ENCODE measurements around the gene RPGRIP1. TPM values are rescaled to one million over a fixed set of nuclear protein-coding genes. Genes with fewer than 3 reads are reported as not detected.
A peak's percentile ranks its signal among the peaks of the same experiment; 100 is the strongest.

The RPGRIP1 gene
- total and polyA plus RNA-seq, 8 donors: 0.41 to 1.3 (median 0.64) TPM

DNA sequence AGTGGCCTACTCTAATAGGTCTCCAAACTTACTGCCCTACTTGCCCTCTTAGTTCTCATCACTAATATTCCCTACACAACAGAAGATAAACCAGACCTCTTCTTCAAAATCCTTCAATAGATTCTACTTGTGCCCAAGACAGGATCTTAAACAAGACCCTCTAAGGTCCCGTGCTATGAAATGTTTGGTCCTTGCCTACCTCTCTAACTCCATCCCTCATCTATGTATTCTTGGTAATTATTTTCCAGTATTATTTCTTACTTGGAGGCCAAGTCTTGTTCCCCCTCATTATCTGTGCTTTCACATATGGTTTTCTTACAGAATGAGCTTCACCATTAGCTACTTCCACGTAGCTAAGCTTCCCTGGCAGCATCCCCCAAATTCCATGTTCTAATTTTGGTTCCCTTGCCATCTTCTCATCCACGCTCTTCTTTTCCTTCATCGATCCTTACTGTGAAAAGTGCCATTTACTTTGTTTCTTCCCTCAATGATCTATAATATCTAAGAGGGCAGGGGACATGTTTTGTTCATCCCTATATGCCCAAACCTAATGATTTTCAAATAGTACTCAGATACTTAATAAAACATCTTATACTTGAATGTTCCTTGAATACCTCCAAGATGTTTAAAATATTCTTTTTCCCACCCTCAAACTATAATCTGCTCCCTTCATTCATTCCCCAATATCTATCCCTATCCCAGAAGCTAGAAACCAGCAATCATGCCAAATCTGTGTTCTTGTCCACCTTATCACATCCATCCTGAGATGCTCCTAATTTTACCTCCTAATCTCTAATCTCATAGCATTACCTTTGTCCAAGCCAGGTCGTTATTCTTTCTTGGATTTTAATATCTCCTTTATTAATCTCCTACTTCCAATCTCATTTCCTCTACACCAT lies 20.7 kb upstream of the RPGRIP1 start:
- Histone ChIP-seq H3K27me3 (no peaks in the 10 kb centered on the region), H3K27ac (no peak overlapping the region), H3K36me3 (peaks cover 6 to 98% of the 10 kb centered on the region in 2 donors), H3K4me3 (no peak overlapping the region), H3K9me3 (no peaks in the 10 kb centered on the region), H3K4me1 (peaks cover 44 to 98% of the 10 kb centered on the region in 2 donors)
- DNase-seq: no peak
- intact Hi-C loops (cut with DNase I): no loop called here
- ATAC-seq: no peak
- TF ChIP-seq, protein P1, sequence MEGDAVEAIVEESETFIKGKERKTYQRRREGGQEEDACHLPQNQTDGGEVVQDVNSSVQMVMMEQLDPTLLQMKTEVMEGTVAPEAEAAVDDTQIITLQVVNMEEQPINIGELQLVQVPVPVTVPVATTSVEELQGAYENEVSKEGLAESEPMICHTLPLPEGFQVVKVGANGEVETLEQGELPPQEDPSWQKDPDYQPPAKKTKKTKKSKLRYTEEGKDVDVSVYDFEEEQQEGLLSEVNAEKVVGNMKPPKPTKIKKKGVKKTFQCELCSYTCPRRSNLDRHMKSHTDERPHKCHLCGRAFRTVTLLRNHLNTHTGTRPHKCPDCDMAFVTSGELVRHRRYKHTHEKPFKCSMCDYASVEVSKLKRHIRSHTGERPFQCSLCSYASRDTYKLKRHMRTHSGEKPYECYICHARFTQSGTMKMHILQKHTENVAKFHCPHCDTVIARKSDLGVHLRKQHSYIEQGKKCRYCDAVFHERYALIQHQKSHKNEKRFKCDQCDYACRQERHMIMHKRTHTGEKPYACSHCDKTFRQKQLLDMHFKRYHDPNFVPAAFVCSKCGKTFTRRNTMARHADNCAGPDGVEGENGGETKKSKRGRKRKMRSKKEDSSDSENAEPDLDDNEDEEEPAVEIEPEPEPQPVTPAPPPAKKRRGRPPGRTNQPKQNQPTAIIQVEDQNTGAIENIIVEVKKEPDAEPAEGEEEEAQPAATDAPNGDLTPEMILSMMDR (IDR thresholded peaks at IDR 0.05): no peak

DNA sequence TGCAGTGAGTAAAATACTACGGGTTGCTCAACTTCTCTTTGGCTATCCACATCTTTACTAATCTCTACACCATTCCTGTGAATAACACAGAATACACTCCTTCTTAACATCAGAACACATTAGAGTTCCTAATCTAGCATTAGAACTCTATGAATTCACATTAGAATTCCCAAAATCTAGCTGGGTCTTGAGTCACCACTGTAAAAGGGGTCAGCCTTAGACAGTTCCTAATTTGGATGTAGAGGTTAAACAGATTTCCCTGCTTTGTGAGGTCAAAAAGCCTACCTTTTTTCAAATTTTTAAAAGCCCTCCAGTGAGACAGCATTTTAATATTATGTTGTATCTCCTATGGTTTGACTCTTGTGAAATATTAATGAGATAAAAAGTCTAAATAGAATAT lies 18.1 kb upstream of the RPGRIP1 start:
- TF ChIP-seq, protein P1 (IDR thresholded peaks at IDR 0.05): no peak
- no peaks in the 10 kb centered on the region for H3K27me3 ChIP-seq
- no peaks in the 10 kb centered on the region for H3K9me3 ChIP-seq
- ATAC-seq: no peak
- no peak overlapping the region for H3K27ac ChIP-seq
- H3K4me3 ChIP-seq: no peak overlapping the region
- no peak for DNase-seq
- intact Hi-C loops (cut with DNase I): no loop called here
- H3K4me1 ChIP-seq: peaks cover 57 to 99% of the 10 kb centered on the region in 2 donors
- peaks cover 6 to 98% of the 10 kb centered on the region in 2 donors for H3K36me3 ChIP-seq

GRCh38 chr14:21262410-21262809 lies 17.5 kb upstream of the RPGRIP1 start:
- H3K4me1 ChIP-seq: peaks cover 51 to 99% of the 10 kb centered on the region in 2 donors
- no peaks in the 10 kb centered on the region for H3K9me3 ChIP-seq
- H3K4me3 ChIP-seq: no peak overlapping the region
- ATAC-seq (no peak), DNase-seq (no peak)
- no peaks in the 10 kb centered on the region for H3K27me3 ChIP-seq
- TF ChIP-seq, protein P1 (IDR thresholded peaks at IDR 0.05): no peak
- H3K27ac ChIP-seq: no peak overlapping the region
- H3K36me3 ChIP-seq: peaks cover 6 to 93% of the 10 kb centered on the region in 2 donors
- intact Hi-C loops (cut with DNase I): no loop called here

DNA sequence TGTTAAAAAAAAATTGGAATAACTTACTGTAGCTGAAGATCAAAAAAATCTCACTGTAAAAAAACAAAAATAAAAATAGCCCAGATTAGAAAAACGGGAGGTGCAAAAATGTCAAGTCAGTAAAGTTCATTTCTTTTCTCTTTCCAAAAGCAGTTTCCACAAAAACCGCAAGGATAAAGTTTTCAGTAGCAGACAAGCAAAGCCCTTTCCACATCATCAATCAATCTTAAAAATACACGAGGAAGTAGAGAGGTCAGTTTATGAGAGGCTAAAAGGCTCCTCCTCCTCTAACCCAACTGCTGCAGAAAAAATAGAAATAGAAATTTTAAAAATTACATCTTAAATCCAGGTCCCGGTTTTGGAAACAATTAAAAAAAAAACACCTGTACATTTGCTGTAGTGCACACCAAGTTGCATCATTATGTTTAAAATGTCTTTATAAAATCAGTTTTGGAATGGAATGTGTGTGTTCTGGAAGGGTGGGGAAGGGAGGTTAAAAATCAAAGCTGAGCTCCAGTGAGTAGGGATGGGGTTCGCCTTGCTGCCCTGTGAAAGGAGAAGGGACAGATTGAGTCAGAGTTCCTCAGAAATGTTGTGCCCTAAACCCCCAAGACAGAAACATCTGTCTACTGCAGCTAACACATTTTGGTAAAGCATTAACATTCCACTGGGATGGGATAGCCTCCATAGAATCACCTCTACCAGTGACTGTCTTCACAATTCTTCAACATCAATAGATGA lies 16.4 kb upstream of the RPGRIP1 start:
- no peaks in the 10 kb centered on the region for H3K9me3 ChIP-seq
- no peaks in the 10 kb centered on the region for H3K27me3 ChIP-seq
- peak overlapping the region in 1 of 2 donors; percentile 58 for H3K27ac ChIP-seq
- peak; percentile 27 for ATAC-seq
- peaks cover 46 to 94% of the 10 kb centered on the region in 2 donors for H3K4me1 ChIP-seq
- TF ChIP-seq, protein P1 (IDR thresholded peaks at IDR 0.05): no peak
- intact Hi-C loops (cut with DNase I): no loop called here
- peak overlapping the region in 1 of 2 donors; percentile 18 for H3K4me3 ChIP-seq
- peaks cover 6 to 83% of the 10 kb centered on the region in 2 donors for H3K36me3 ChIP-seq
- no peak for DNase-seq

All from left lung (tissue), 10 donors.